Measurements from ENCODE around the gene CAMKMT.

Gene CAMKMT

GRCh38 chr2:44674473-44675284, 312.9 kb downstream of the CAMKMT start:
- TF ChIP-seq CTCF (IDR thresholded peaks at IDR 0.05; ENCODE audit: low read depth, low read length), result no peak
- no peak overlapping the region for H3K4me3 ChIP-seq (ENCODE audit: low read depth, low read length)

- H3K4me3 ChIP-seq (ENCODE audit: low read depth, low read length), result no peak overlapping the region
- TF ChIP-seq CTCF (IDR thresholded peaks at IDR 0.05; ENCODE audit: low read depth, low read length), result no peak
Observed at GRCh38 chr2:44676379-44676778, 314.6 kb downstream of the CAMKMT start.

GRCh38 chr2:44679584-44679983, 317.8 kb downstream of the CAMKMT start:
- TF ChIP-seq CTCF (IDR thresholded peaks at IDR 0.05; ENCODE audit: low read depth, low read length), result no peak
- no peak overlapping the region for H3K4me3 ChIP-seq (ENCODE audit: low read depth, low read length)

- TF ChIP-seq CTCF (IDR thresholded peaks at IDR 0.05; ENCODE audit: low read depth, low read length), result no peak
- H3K4me3 ChIP-seq (ENCODE audit: low read depth, low read length), result no peak overlapping the region
Observed at GRCh38 chr2:44679990-44680389, 318.2 kb downstream of the CAMKMT start.

- no peak for TF ChIP-seq CTCF (IDR thresholded peaks at IDR 0.05; ENCODE audit: low read depth, low read length)
Observed at GRCh38 chr2:44680424-44680971, 318.8 kb downstream of the CAMKMT start.

GRCh38 chr2:44680983-44681531, 319.3 kb downstream of the CAMKMT start:
- H3K4me3 ChIP-seq (ENCODE audit: low read depth, low read length), result no peak overlapping the region
- no peak for TF ChIP-seq CTCF (IDR thresholded peaks at IDR 0.05; ENCODE audit: low read depth, low read length)

More at GRCh38 chr2:44680424-44680971, 318.8 kb downstream of the CAMKMT start:
- no peak overlapping the region for H3K4me3 ChIP-seq (ENCODE audit: low read depth, low read length)

- H3K4me3 ChIP-seq (ENCODE audit: low read depth, low read length), result no peak overlapping the region
- no peak for TF ChIP-seq CTCF (IDR thresholded peaks at IDR 0.05; ENCODE audit: low read depth, low read length)
Observed at GRCh38 chr2:44682459-44682858, 320.7 kb downstream of the CAMKMT start.
